CD4-positive, alpha-beta T cell treated with Interleukin-2 at 100 ng/mL for 4 hours (primary cell): Measurements from ENCODE around the gene ATN1.
A peak's percentile ranks its signal among the peaks of the same experiment; 100 is the strongest.

Source experiments
- DNase-seq: peaks from one replicate; pipeline ENCODE4 v3.0.0-alpha.2; 2020; ENCODE audit warnings: low spot score

ATN1 gene

DNA sequence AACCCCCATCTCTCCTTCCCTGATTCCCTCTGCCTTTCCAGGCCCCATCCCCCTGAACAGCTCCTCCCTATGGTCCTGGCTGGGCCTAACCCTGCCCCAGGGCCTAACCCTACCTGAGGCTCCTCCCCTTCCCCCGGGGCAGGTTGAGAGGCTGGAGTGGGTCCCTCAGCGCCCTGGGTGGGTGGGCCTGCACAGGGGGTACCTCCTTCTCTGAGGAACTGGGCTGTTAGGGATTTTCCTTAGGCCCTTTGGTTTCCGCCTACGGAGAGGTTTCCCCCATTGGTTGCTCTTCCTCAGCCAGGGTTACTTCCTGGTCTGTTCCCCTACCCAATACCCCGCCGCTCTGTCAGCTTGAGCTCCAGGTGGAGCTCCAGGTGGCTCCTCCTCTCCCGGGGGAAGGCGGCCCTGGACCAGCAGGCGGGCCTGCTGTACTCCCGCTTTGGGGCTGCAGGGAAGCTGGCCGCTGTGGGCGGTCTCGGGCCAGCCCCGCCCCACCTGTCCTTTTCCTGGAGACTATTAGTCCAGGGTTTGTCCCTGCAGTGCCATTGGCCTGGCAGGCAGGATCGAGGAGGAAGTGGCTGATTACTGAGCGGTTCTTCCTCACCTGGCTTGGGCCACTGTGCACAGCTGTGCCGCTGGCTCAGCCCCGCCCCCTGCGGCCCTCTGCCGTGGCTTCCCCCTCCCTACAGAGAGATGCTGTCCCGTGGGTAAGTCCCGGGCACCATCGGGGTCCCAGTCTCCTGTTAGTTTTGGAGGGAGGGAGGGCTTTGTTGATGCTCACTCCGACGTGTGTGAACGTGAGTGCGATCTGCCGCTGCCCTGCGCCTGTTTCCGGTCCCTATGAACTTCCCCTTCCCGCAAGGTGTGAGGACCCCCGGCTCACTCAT lies 18.5 kb downstream of the ATN1 start:
- DNase-seq: peak; percentile 60

DNA sequence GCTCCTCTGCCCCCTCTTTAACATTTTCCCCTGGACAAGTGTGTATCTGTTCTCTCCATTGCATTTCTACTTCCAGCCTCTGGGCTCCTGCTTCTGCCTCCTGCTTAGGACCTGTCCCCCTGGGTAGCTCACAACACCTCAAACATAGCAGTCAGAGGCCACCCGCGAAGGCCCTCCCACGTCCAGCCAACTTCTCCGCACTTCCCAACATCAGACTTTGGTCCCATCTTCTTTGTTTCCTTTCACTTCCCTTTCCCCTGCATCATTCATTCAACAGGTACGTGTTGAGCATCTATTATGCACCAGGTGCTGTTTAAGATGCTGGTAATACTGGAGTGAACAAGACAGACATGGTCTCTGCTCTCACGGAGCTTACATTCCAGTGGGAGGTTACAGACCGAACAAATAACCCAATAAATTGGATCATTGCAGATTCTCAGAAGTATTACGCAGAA lies 19.2 kb downstream of the ATN1 start:
- no peak for DNase-seq

DNA sequence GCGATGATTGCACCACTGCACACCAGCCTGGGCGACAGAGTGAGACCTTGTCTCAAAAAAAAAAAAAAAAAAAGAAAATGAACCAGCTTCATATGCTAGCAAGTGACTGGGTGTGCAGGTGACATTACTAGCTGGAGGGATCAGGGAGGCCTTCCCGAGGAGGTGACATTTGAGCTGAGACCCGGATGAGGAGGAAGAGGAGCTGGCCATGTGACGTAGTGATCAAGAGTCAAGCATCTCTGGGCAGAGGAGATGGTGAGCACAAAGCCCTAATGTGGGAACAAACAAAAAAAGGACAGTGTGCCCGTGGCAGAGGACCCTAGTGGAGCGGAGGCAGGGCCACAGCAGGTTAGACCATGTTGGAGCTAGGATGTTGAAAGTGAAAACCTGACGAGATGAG lies 19.9 kb downstream of the ATN1 start:
- no peak for DNase-seq

DNA sequence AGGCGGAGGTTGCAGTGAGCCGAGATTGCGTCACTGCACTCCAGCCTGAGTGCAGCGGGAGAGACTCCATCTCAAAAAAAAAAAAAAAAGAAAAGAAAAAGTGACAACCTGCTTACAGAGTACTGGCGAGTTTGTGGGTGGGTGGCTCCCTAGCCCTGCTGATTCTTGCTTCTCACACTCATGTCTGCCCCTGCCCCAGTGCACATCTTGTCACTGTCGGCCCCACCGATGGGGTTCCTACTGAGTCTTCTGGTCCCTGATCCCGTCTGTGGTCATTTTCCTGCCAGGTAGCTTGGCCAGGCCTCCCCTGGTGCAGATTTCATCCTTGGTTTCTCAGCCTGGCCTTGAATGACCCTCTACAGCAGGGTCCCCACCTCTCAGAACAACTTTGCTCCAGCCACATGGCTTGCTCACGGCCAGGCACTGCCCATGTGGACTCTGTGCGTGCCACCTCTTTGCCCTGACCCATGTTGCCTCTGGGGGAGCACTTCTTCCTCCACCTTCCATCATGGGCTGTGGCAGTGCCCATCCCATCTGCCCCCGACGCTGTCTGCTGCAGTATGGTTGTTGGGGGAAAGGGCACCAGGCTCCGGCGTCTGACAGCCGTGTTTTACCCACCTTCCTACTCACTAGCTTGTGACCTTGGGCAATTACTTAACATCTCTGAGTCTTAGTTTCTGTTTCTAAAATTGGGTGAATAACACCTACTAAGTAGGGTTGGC lies 21.3 kb downstream of the ATN1 start:
- DNase-seq: peak; percentile 52

DNA sequence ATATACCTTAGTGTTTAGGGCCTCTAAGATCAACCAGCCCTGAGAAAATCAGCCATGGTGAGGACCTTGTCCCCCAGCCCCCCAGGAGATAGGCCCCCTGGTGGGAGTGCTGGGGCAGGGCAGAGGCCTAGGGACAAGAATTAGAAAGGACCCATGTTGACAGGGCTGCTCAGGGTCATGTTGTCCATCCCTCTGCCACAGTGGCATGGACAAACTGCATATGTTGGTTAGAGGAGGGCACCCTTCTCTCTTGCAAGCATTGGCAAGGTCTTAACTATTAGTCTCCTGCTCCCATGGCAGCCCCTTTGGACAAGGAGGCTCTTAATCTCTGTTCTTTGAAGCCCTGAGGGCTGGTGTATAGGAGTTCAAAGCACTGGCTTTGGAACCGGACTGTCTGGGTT lies 22.6 kb downstream of the ATN1 start:
- DNase-seq: peak; percentile 40

DNA sequence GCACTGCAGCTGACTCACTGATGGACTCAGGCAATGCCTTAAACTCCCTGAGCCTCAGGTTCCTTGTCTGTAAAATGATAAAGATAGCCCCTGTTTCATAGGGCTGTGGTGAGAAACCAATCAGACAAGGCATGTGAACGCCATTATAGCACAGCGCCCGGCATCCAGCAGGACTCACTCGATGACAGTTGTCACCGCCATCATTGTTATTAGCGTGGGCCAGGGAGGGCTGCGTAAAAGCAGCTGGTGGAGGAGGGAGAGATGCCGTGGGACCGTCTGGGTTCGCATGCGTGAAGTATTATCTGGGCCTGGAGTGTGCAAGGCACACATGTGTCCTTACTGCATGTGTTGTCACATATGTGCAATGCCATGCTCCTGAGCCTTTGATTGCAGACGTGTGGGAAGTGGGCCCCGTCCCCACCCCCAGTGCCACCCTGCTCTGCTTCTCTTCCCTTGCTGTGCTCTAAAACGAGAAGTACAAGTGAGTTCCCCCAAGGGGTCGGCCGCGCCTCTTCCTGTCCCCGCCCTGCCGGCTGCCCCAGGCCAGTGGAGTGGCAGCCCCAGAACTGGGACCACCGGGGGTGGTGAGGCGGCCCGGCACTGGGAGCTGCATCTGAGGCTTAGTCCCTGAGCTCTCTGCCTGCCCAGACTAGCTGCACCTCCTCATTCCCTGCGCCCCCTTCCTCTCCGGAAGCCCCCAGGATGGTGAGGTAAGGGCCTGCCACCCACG lies 23.2 kb downstream of the ATN1 start, which contains the start of gene PTPN6:
TSS of gene PTPN6 (plus strand) at position 546 of the 730 bp plus-strand sequence. CDS start at position 703, 157 bp downstream.
- peak; percentile 62 for DNase-seq

DNA sequence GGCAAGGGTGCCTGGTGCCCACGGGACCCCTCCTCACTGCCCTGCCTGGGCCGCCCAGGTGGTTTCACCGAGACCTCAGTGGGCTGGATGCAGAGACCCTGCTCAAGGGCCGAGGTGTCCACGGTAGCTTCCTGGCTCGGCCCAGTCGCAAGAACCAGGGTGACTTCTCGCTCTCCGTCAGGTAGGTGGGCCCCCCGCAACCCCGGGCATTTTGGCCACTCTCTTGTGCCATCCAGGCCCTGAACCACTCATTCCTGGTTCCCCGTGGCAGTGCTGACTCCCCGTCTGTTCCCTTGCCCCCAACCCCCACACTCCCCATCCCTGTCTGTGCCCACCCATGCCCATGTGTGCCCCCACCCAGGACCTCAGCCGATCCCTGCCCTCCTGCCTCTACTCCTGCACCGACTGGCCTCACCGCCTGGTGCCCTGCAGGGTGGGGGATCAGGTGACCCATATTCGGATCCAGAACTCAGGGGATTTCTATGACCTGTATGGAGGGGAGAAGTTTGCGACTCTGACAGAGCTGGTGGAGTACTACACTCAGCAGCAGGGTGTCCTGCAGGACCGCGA lies 23.9 kb downstream of the ATN1 start:
- peak; percentile 41 for DNase-seq

DNA sequence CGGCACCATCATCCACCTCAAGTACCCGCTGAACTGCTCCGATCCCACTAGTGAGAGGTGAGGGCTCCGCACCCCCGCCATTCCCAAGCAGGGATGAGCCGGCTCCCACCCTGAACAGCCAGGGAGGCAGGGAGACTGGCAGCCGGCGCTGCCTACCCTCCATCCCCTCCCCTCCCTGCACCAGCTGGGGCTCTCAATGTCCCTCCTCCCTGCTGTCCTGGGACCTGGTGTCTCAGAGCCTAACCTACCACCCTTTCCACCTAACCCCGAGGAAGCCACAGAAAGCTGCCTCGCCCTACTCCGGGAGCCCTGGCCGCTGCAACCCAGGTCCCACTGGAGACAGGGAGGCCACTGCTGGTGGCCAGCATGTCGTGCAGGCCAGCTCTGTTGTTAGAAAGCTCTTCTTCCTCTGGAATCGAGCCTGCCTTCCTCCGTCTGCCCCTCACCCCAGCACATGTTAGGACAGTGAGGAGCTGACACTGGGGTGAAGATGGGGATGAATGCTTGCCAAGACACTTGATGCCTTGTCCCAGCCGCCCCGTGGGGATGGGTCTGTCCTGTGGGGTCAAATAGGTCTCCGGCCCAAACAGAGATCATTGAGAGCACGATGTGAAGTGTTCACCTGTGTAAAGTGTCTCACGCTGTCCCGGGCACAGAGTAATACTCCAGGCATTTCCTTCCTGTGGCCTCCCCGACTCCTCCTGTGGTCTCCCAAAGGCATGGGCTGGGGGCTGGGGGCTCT lies 24.5 kb downstream of the ATN1 start:
- no peak for DNase-seq

DNA sequence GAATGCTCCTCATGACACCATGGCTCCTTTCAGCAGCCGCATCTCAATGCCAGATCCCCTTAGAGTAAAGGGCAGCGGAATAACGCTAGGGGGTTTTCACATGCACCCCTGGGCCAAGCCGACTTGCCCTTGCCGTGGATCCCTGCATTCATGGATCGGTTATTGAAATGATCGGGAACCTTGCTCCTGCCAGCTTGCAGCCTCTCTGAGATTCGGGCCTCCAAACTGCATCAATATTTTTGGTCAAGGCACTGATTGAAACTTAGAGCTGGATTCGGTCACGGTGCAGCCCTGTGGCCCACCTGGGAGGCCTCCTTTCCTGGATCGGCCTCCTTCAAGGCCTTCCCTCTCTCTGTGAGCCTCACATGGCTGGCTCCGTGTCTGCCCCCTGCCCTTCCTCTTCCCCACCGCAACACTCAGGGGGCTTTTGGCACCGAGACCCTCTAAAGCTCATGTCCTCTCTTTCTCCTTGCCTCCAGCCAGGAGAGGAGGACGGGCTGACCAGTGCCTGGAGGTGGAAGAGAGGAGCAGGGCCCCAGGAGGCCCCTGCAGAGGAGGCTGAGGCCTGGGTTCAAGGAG lies 25.2 kb downstream of the ATN1 start:
- DNase-seq: no peak

DNA sequence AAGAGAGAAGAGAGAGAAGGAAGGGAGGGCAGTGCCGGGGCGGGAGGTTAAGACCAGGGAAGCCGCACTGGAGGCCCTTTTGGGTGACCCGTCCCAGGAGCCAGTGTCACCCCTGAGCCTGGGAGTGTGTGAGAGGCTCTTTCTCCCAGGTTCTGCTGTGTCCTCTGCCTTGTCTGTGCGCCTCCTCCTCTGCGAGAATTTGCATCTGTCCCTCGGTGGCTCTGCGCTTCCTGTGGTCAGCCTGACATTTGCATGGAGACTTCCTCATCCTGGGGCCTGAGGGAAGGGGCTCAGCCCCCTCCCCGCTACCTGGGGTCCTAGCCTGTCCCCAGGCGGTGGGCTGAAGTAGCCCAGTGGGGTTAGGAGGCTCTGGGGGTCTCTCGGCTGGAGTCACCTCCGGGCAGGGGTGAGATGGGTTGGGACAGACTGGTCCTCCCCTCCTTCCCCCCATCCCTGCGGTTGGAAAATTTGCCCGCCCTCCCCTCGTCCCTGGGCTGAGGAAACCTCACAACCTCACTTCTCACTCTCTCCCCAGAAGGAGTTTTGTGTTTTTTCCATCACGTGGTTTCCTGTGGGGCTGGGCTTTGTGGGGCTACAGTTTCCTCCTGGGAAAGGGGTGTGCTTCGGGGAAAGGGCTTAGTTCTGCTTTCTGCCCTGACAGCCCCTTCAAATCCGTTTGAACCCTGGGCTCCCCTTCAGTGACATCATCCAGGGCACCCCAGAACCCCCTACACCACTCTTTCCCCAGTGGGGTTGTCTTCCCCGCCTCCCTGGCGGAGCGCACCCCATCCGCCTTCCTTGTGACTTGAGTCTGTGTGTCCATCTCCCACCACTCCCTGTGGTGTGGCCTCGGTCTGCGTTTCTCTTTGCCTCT lies 25.9 kb downstream of the ATN1 start:
- peak; percentile 82 for DNase-seq

DNA sequence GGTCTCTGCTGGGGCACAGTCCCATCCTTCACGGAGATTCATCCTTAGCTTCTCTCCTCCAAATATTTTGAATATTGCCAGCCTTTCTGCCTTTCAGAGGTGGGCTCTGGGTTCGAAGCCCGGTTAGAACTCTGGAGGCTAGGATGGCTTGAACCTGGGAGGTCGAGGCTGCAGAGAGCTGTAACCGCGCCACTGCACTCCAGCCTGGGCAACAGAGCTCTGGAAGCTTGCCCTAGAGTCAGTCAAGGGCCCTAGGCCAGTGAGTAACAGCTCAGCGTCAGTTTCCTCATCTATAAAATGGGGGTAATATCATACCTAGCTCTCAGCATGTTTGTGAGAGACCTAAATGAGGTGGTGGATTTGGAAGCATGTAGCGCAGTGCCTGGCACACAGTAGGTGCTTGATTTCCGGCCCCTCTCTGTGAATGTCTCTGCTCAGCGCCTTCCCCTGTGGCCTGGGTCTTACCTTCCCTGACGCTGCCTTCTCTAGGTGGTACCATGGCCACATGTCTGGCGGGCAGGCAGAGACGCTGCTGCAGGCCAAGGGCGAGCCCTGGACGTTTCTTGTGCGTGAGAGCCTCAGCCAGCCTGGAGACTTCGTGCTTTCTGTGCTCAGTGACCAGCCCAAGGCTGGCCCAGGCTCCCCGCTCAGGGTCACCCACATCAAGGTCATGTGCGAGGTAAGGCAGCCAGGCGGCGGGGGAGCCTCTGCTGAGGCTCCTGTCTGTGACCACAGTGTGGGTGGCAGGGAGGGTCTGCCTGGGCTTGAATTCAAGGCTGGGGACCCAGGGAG lies 26.8 kb downstream of the ATN1 start:
- DNase-seq: no peak

DNA sequence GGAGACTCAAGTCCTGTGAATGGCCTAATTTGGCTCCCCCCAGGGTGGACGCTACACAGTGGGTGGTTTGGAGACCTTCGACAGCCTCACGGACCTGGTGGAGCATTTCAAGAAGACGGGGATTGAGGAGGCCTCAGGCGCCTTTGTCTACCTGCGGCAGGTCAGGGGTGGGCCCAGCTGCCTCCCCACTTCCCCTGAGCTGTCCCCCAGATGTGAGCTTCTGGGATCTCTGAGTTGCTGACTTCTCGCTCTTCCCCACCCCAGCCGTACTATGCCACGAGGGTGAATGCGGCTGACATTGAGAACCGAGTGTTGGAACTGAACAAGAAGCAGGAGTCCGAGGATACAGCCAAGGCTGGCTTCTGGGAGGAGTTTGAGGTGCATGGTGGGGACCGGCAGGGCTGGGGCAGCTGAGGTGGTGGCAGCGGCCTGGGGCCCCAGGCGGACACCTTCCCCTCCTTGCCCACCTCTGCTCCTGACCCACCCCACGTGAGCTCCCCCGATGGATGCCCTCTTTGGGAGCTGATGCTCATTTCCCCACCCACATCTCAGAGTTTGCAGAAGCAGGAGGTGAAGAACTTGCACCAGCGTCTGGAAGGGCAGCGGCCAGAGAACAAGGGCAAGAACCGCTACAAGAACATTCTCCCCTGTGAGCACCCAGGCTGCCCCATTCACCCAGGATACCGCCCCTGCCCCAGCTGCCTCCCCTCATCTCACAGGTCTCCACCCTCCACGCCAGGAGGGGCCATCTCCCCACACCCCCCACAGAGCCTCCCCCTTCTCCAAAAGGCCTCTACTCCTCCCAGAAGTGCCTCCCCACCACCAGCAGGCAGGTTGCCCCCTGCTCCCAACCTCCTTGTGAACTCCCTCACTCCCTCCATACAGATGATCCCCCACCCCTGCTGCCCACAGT lies 27.6 kb downstream of the ATN1 start:
- no peak for DNase-seq

DNA sequence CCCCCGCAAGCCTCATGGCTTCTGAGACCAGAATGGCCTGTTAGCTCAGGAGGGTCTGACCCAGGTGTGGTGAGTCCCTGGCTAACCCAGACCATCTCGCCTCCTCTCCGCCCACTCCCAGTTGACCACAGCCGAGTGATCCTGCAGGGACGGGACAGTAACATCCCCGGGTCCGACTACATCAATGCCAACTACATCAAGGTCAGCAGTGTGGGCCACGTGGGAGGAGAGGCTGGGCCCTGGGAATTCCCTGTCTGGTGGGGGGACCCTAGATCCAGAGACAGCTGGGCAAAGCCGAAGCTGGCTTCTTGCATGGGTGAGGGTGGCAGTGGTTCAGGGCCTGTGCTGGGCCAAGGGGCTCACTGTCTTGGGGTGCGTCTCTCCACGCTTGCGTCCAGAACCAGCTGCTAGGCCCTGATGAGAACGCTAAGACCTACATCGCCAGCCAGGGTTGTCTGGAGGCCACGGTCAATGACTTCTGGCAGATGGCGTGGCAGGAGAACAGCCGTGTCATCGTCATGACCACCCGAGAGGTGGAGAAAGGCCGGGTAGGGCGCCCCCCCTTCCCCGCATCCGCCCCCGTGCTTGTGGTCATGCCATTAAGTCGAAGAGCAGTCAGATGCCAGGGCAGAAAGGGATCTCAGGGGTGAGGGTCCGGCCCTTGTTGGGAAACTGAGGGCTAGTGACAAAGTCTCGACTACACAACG lies 28.4 kb downstream of the ATN1 start:
- DNase-seq: peak; percentile 36

DNA sequence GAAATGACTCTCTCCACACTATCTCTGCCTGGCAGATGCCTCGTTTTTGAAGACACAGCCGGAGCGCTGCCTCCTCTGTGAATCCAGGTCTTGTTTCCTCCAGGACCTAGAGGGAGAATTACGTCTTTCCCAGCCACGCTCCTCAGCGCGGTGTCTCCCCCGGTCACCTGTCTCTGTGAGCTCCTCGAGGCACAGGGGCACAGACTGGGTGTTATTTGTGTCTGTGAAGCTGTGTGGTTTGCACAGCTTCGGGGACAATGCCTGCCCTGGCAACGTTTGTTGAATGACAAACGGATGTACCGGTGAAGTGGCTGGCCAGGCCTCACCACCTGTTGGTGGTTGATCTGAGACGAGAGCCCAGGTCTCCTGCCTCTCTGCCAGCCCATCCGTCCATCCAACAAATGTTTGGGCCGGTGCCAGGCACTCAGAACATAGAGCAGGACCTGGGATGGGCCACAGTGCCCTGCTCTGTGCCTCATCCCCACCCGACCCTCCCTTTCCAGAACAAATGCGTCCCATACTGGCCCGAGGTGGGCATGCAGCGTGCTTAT lies 29.5 kb downstream of the ATN1 start:
- peak; percentile 51 for DNase-seq

DNA sequence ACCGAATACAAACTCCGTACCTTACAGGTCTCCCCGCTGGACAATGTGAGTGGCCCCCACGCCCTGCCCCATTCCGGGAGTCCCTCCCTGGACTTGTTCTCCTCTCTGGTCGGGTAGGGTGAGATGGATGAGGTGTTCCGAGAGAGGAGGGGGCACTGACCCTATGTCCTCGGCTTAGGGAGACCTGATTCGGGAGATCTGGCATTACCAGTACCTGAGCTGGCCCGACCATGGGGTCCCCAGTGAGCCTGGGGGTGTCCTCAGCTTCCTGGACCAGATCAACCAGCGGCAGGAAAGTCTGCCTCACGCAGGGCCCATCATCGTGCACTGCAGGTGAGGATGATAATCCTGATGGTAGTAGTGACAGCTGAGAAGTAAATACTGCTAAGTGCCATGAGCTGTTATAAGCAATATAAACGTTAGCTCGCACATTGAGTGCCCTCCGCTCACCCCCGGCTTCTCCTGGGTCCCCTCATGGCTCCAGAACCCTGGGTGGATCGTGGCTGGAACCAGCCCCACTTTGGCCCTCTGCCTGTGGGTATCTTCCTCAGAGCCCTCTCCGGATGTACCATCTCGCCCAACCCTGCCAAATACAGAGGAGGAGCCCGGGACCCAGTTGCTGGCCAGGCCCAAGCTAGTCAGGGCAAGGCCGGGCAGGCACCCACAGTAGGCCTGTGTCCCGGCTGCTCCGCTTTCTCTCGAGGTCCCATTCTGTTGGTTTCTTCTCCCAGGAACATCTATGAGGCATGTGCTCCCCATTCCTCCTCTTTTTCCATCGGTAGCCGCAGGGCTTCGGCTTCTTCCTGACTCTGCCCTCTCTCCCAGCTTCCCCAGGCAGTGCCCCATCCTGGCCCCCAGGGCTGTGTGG lies 30.2 kb downstream of the ATN1 start:
- no peak for DNase-seq

DNA sequence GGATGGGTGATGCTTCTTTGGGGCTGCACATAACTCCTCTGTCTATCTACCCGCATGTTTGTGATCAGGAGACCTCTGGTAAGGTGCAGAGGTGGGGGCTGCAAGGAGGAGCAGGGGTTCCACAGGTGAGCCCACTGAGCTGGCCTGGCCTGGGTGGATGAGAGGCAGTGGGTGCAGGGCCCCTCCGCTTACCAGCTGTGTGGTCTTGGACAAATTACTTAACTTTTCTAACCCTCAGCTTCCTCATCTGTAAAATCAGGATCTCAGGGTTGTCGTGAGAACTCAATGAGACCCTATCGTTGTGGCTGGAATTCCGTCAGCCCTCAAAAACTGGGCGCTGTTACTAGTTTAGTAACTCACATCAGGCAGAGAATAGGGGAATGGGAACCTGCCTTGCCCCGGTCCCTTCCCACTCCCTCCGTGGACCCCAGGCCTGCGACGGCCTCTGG lies 30.9 kb downstream of the ATN1 start:
- DNase-seq: no peak
